Sciatic nerve (tissue), 2 donors: Measurements from ENCODE around the gene MATN1. TPM values are rescaled to one million over a fixed set of nuclear protein-coding genes. Genes with fewer than 3 reads are reported as not detected.
A peak's percentile ranks its signal among the peaks of the same experiment; 100 is the strongest.
"Not testable (repeated sequence)": the region's sequence is repeated elsewhere in the genome, so short reads cannot be mapped to it uniquely, and the experiment has no call there.

Source experiments
- ATAC-seq: fragments of 200-7000 bp; cut with Tn5 transposase; one replicate; pipeline ENCODE4 v1.9.1; 2020; ENCODE audit warnings: mild to moderate bottlenecking, moderate library complexity
- DNase-seq: peaks from one replicate; pipeline ENCODE4 v3.0.0-alpha.2; 2020; ENCODE audit warnings: low spot score
- intact Hi-C: fragments of 100-400 bp; cut with DNase I; formaldehyde crosslinking; loops from one replicate; pipeline ENCODE4 v1.14.2; 2022
- total RNA-seq: library from RNA; stranded (reverse); fragmentation: NEBNext Ultra II Directional; extraction: Animal tissue kit (Norgen Biotek cat#: 25700); gene quantifications from one replicate; pipeline ENCODE4 v1.2.1, GENCODE V29; 2021
- donor health status: DM: no; HTN: no; CAD: no.
- donor health status: DM: no; HTN: no; CAD: no.

Gene MATN1
- total RNA-seq = 0.18 TPM

GRCh38 chr1:30723331-30723755 lies at the start of gene MATN1:
TSS of gene MATN1 (minus strand) at chr1:30723585. CDS start at chr1:30723551, 34 bp downstream.
- no peak for DNase-seq
- intact Hi-C loops = loop anchor here (5.0 kb wide), 1 partner anchor 189 kb away; no protein-coding TSS in a partner anchor
- ATAC-seq = no peak

DNA sequence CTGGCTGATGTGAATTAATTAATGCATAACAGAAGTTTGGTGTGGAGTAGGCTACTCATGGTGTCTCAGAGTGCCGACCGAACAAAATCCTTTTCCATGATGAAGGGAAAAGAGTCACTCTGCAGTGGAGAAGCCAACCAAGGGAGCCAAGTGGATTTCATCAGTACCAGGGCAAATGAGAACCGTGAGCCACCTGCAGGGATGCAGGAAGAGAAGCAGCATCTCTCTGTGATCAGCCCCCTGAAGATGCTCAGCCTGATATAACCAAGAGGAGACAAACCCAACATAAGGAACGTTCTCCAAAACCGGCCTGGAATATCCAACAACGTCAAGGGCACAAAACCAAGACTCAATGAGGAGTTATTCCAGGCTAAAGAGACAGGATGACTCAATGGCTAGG lies 47.6 kb upstream of the MATN1 start:
- DNase-seq = no peak
- intact Hi-C loops = no loop called here
- ATAC-seq = no peak

GRCh38 chr1:30770150-30770549 lies 46.8 kb upstream of the MATN1 start:
- ATAC-seq = peak; percentile 88
- intact Hi-C loops = no loop called here
- DNase-seq = no peak

- intact Hi-C loops = no loop called here
These were observed 45.7 kb upstream of the MATN1 start for GRCh38 chr1:30768830-30769718.

GRCh38 chr1:30768159-30768829 lies 44.9 kb upstream of the MATN1 start:
- intact Hi-C loops = no loop called here
- DNase-seq (no peak), ATAC-seq (no peak)

More at GRCh38 chr1:30768830-30769718, 45.7 kb upstream of the MATN1 start:
- no peak for ATAC-seq
- DNase-seq = no peak

GRCh38 chr1:30766948-30767347 lies 43.6 kb upstream of the MATN1 start:
- DNase-seq, ATAC-seq, intact Hi-C loops: not testable (repeated sequence)

DNA sequence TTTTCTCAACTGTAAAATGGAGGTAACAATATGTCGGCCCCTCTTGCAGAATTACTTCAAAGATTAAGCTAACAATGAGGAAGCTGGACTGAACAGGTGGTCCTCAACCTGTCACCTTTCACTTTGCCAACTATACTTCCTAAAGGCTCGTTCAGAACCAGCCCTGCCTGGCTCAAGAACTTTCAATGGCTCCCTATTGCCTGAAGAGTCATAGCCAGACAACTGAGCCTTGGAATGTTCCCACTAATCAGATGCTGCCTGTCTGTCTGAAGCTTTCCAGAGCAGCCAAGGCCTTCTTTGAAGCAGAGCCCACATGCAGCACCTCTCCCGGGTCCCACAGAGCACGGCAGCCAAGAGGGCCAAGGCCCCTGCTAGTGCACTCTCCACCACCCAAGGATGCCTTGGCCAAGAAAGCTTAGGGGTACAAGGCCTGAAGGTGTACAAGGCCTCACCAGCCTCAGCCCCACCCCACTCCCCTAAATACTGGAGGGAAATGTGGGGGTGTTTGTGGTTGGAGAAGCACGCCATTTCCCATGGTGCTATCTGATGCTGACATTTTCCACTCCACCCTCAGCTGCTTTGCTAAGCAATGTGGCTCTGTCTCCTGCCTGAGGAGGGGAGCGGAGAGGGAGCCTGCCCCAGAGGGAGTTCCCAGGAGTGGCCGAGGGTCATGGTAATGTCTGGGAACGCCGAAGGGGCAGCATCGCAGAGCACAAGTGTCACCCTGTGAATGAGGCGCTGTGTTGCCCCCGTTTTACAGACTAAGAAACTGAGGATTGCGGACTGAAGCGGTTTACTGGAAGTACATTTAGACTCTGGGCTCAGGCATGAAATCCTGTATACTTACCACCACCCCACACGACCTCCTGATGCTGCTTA lies 42.4 kb upstream of the MATN1 start:
- ATAC-seq = no peak
- intact Hi-C loops = no loop called here
- DNase-seq = no peak

DNA sequence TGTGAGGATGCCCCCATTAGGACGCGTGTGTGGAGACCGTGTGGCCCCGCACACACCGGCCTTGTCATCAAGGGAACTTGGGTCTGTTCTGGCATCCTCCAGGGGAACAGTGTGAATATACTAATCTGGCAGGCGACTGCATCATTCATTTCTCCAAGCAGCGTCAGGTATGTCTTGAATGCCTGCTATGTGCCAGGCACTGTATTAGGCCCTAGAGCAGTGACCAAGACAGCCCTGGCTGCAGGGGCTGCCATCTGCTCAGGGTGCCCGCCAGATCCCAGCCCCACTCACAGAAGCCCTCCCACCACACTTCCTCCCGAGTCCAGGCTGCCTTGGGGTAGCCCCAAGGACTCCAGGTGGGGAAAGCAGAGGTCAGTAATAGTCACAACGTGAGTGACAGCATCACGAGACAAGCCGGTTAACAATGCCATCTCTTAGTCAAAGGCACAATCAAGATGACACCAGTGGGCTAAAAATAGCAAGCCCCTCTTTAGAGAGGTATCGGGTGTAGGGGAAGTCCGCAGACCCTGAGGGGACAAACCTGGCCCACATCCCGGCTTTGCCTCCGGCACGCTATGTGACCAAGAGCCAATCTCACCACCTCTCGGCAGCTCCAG lies 41.7 kb upstream of the MATN1 start:
- ATAC-seq (no peak), DNase-seq (no peak)
- intact Hi-C loops = no loop called here

- ATAC-seq = no peak
- DNase-seq = no peak
- intact Hi-C loops = no loop called here
These were observed 41.0 kb upstream of the MATN1 start for GRCh38 chr1:30764396-30764795.

DNA sequence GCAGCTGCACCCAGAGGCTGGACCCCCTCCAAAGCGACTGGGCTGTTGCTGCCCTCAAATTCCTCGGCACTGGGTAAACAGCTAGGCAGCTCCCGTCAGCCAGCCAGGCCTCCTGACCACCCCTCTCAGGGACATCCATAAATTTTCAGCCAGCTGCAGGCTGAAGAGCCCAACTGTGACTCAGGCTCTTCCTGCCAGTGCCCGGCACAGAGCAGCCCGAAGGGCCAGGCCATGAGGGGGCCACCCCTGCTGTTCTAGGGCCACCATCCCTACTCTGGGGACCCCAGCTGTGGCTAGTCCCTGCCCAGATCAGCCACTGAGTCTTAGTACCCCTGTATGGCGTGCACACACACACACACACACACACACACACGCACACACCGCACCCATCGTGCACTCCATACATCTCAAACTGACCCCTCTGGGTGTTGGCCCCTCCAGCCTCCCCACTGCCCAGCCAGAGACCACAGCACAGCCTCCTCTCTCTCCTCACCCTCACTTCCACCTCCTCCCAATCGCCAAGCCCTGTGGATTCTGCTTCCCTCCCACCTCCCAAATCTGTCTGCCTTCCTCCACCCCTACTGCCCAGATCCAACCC lies 40.4 kb upstream of the MATN1 start:
- DNase-seq (no peak), ATAC-seq (no peak)
- intact Hi-C loops = no loop called here

GRCh38 chr1:30762930-30763650 lies 39.7 kb upstream of the MATN1 start:
- intact Hi-C loops = no loop called here
- ATAC-seq = no peak
- no peak for DNase-seq

- intact Hi-C loops = no loop called here
- DNase-seq (no peak), ATAC-seq (no peak)
These were observed 39.0 kb upstream of the MATN1 start for GRCh38 chr1:30762152-30762929.

GRCh38 chr1:30761381-30762151 lies 38.2 kb upstream of the MATN1 start:
- intact Hi-C loops = no loop called here
- no peak for DNase-seq
- ATAC-seq = peak; percentile 33

DNA sequence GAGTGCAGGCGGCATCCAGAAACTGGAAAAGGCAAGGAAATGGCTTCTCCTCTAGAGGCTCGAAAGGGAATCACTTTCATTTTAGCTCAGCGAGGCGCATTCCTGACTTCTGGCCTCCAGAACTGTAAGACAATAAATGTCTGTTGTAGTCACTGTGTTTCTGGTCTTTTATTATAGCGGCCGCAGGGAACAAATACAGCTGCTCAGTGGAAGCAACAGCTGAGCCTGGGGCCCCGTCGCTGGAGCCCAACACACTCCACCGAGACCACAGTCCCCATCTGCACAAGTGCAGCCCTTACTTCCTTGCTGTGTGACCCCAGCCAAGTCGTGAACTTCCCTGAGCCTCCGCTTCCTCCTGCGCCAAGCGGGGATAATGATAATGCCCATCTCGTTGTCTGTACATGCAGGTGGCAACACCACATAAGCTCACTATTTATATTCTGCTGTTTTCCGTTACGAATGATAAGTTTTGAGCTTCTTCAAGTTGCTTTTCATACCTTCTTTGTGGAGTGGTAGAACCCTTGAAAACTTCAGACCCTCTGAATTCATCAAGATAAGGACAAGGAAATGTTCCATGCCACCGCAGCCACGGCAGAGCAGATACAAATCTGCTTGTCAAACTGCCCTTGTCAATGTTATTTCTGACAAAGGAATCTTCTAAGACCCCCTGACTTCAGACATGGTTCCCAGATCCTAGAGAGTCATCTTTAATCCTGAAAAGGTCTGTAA lies 37.4 kb upstream of the MATN1 start:
- intact Hi-C loops = no loop called here
- DNase-seq (no peak), ATAC-seq (no peak)

DNA sequence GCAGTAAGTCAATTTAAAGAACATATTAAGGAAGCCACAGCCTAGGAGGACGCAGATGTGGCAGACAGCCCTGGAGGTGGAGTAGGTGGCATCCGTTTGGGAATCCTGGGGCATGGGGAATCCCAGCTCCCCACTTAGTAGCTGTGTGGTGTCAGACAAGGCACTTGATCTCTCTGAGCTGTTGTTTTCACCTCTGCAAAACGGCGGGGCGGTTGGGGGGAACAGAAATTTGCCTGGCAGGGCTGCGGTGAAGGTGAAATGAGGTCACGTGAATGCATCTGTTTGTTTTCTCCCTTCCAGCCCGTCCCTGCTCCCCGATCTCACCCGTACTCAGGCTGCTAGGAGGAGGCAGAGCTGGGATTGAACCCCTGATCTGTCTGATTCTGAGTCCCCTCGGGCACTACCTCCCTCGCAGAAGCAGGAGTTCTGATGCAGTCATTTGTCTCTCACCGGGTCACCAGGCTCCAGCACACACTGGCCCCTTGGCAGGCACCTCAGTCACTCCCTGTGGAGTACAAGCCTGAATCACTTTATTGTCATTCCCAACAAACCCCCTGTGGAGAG lies 36.4 kb upstream of the MATN1 start:
- no peak for DNase-seq
- no peak for ATAC-seq
- intact Hi-C loops = no loop called here
